ENCODE results near the gene TLL2. TPM values are rescaled to one million over a fixed set of nuclear protein-coding genes. Genes with fewer than 3 reads are reported as not detected.

Gene TLL2
- total and polyA plus RNA-seq, 4 donors = 0.12 to 0.36 TPM; not detected in 2

GRCh38 chr10:96387161-96387560 lies 126.6 kb downstream of the TLL2 start:
- WGBS, 2 donors = 72 to 75% methylated on average over 2 of the region's 2 CpGs
- ATAC-seq (ENCODE audit: low FRiP score) = no peak
- H3K9me3 ChIP-seq (ENCODE audit: control insufficient read depth, low read length) = no peaks in the 10 kb centered on the region
- no peak overlapping the region for H3K4me3 ChIP-seq (ENCODE audit: low read length in 2 of 2)
- intact Hi-C loops (cut with DNase I) = no loop called here
- no peak for DNase-seq
- no peaks in the 10 kb centered on the region for H3K4me1 ChIP-seq (ENCODE audit: control insufficient read depth in 1 of 2, insufficient read depth in 2 of 2, low read length in 2 of 2)
- H3K36me3 ChIP-seq (ENCODE audit: control insufficient read depth in 1 of 2, insufficient read depth in 2 of 2, low read length in 1 of 2) = no peaks in the 10 kb centered on the region
- no peaks in the 10 kb centered on the region for H3K27me3 ChIP-seq (ENCODE audit: control insufficient read depth in 1 of 2, insufficient read depth in 2 of 2, low read length in 1 of 2)
- no peak overlapping the region for H3K27ac ChIP-seq (ENCODE audit: low read depth in 1 of 2, low read length in 2 of 2)

GRCh38 chr10:96384506-96384905 lies 129.2 kb downstream of the TLL2 start:
- no peak for DNase-seq
- Histone ChIP-seq H3K27ac (ENCODE audit: low read depth in 1 of 2, low read length in 2 of 2) (no peak overlapping the region), H3K36me3 (ENCODE audit: control insufficient read depth in 1 of 2, insufficient read depth in 2 of 2, low read length in 1 of 2) (no peaks in the 10 kb centered on the region), H3K4me3 (ENCODE audit: low read length in 2 of 2) (no peak overlapping the region), H3K9me3 (ENCODE audit: control insufficient read depth, low read length) (no peaks in the 10 kb centered on the region), H3K27me3 (ENCODE audit: control insufficient read depth in 1 of 2, insufficient read depth in 2 of 2, low read length in 1 of 2) (no peaks in the 10 kb centered on the region), H3K4me1 (ENCODE audit: control insufficient read depth in 1 of 2, insufficient read depth in 2 of 2, low read length in 2 of 2) (no peaks in the 10 kb centered on the region)
- no peak for ATAC-seq (ENCODE audit: low FRiP score)
- intact Hi-C loops (cut with DNase I) = no loop called here
- WGBS, 2 donors = 77 to 79% methylated on average over 25 of the region's 25 CpGs

- Histone ChIP-seq H3K27me3 (ENCODE audit: control insufficient read depth in 1 of 2, insufficient read depth in 2 of 2, low read length in 1 of 2) (no peaks in the 10 kb centered on the region), H3K9me3 (ENCODE audit: control insufficient read depth, low read length) (no peaks in the 10 kb centered on the region), H3K4me3 (ENCODE audit: low read length in 2 of 2) (no peak overlapping the region), H3K4me1 (ENCODE audit: control insufficient read depth in 1 of 2, insufficient read depth in 2 of 2, low read length in 2 of 2) (no peaks in the 10 kb centered on the region), H3K27ac (ENCODE audit: low read depth in 1 of 2, low read length in 2 of 2) (no peak overlapping the region), H3K36me3 (ENCODE audit: control insufficient read depth in 1 of 2, insufficient read depth in 2 of 2, low read length in 1 of 2) (no peaks in the 10 kb centered on the region)
- ATAC-seq (ENCODE audit: low FRiP score) (no peak), DNase-seq (no peak)
- 98% methylated on average over 7 of the region's 7 CpGs for WGBS, 2 donors
- intact Hi-C loops (cut with DNase I) = no loop called here
These were observed 132.9 kb downstream of the TLL2 start for GRCh38 chr10:96380821-96381220.

GRCh38 chr10:96379758-96380157 lies 134.0 kb downstream of the TLL2 start:
- Histone ChIP-seq H3K9me3 (ENCODE audit: control insufficient read depth, low read length) (no peaks in the 10 kb centered on the region), H3K4me1 (ENCODE audit: control insufficient read depth in 1 of 2, insufficient read depth in 2 of 2, low read length in 2 of 2) (no peaks in the 10 kb centered on the region), H3K36me3 (ENCODE audit: control insufficient read depth in 1 of 2, insufficient read depth in 2 of 2, low read length in 1 of 2) (no peaks in the 10 kb centered on the region), H3K4me3 (ENCODE audit: low read length in 2 of 2) (no peak overlapping the region), H3K27me3 (ENCODE audit: control insufficient read depth in 1 of 2, insufficient read depth in 2 of 2, low read length in 1 of 2) (no peaks in the 10 kb centered on the region), H3K27ac (ENCODE audit: low read depth in 1 of 2, low read length in 2 of 2) (no peak overlapping the region)
- 86 to 90% methylated on average over 8 of the region's 8 CpGs for whole genome bisulfite sequencing, 2 donors
- intact Hi-C loops (cut with DNase I) = loop anchor here in 1 of 2 donors (10.0 kb wide), 2 partner anchors 455 to 835 kb away; partner anchors contain the start of gene LCOR
- DNase-seq = no peak
- ATAC-seq (ENCODE audit: low FRiP score) = no peak

GRCh38 chr10:96378741-96379140 lies 135.0 kb downstream of the TLL2 start:
- no peaks in the 10 kb centered on the region for H3K27me3 ChIP-seq (ENCODE audit: control insufficient read depth in 1 of 2, insufficient read depth in 2 of 2, low read length in 1 of 2)
- DNase-seq (no peak), ATAC-seq (ENCODE audit: low FRiP score) (no peak)
- intact Hi-C loops (cut with DNase I) = loop anchor here in 1 of 2 donors (10.0 kb wide), 2 partner anchors 456 to 836 kb away; partner anchors contain the start of gene LCOR
- no peaks in the 10 kb centered on the region for H3K4me1 ChIP-seq (ENCODE audit: control insufficient read depth in 1 of 2, insufficient read depth in 2 of 2, low read length in 2 of 2)
- WGBS, 2 donors = 89 to 91% methylated on average over 14 to 15 of the region's 15 CpGs
- H3K36me3 ChIP-seq (ENCODE audit: control insufficient read depth in 1 of 2, insufficient read depth in 2 of 2, low read length in 1 of 2) = no peaks in the 10 kb centered on the region
- H3K9me3 ChIP-seq (ENCODE audit: control insufficient read depth, low read length) = no peaks in the 10 kb centered on the region
- no peak overlapping the region for H3K4me3 ChIP-seq (ENCODE audit: low read length in 2 of 2)
- no peak overlapping the region for H3K27ac ChIP-seq (ENCODE audit: low read depth in 1 of 2, low read length in 2 of 2)

GRCh38 chr10:96377816-96378294 lies 135.9 kb downstream of the TLL2 start:
- Histone ChIP-seq H3K4me1 (ENCODE audit: control insufficient read depth in 1 of 2, insufficient read depth in 2 of 2, low read length in 2 of 2) (no peaks in the 10 kb centered on the region), H3K9me3 (ENCODE audit: control insufficient read depth, low read length) (no peaks in the 10 kb centered on the region), H3K27ac (ENCODE audit: low read depth in 1 of 2, low read length in 2 of 2) (no peak overlapping the region), H3K4me3 (ENCODE audit: low read length in 2 of 2) (no peak overlapping the region), H3K36me3 (ENCODE audit: control insufficient read depth in 1 of 2, insufficient read depth in 2 of 2, low read length in 1 of 2) (no peaks in the 10 kb centered on the region), H3K27me3 (ENCODE audit: control insufficient read depth in 1 of 2, insufficient read depth in 2 of 2, low read length in 1 of 2) (no peaks in the 10 kb centered on the region)
- ATAC-seq (ENCODE audit: low FRiP score) (no peak), DNase-seq (no peak)
- WGBS, 2 donors = 69 to 75% methylated on average over 6 of the region's 6 CpGs
- intact Hi-C loops (cut with DNase I) = loop anchor here in 1 of 2 donors (10.0 kb wide), 2 partner anchors 457 to 837 kb away; partner anchors contain the start of gene LCOR

- Histone ChIP-seq H3K9me3 (ENCODE audit: control insufficient read depth, low read length) (no peaks in the 10 kb centered on the region), H3K4me3 (ENCODE audit: low read length in 2 of 2) (no peak overlapping the region), H3K27ac (ENCODE audit: low read depth in 1 of 2, low read length in 2 of 2) (no peak overlapping the region), H3K4me1 (ENCODE audit: control insufficient read depth in 1 of 2, insufficient read depth in 2 of 2, low read length in 2 of 2) (no peaks in the 10 kb centered on the region), H3K27me3 (ENCODE audit: control insufficient read depth in 1 of 2, insufficient read depth in 2 of 2, low read length in 1 of 2) (no peaks in the 10 kb centered on the region), H3K36me3 (ENCODE audit: control insufficient read depth in 1 of 2, insufficient read depth in 2 of 2, low read length in 1 of 2) (no peaks in the 10 kb centered on the region)
- no peak for DNase-seq
- intact Hi-C loops (cut with DNase I) = loop anchor here in 1 of 2 donors (10.0 kb wide), 2 partner anchors 458 to 838 kb away; partner anchors contain the start of gene LCOR
- WGBS, 2 donors = 77 to 81% methylated on average over 7 of the region's 7 CpGs
- no peak for ATAC-seq (ENCODE audit: low FRiP score)
These were observed 137.2 kb downstream of the TLL2 start for GRCh38 chr10:96376483-96376882.

- H3K27ac ChIP-seq (ENCODE audit: low read depth in 1 of 2, low read length in 2 of 2) = no peak overlapping the region
- H3K36me3 ChIP-seq (ENCODE audit: control insufficient read depth in 1 of 2, insufficient read depth in 2 of 2, low read length in 1 of 2) = no peaks in the 10 kb centered on the region
- 5 to 6% methylated on average over 36 of the region's 36 CpGs for WGBS, 2 donors
- intact Hi-C loops (cut with DNase I) = loop anchor here (5.0 to 10.0 kb wide), 3 partner anchors 137 to 840 kb away; partner anchors contain the start of genes TLL2 (in 2 of the 2) and LCOR (in 1 of the 2)
- ATAC-seq (ENCODE audit: low FRiP score) = peak; percentile 93
- H3K4me1 ChIP-seq (ENCODE audit: control insufficient read depth in 1 of 2, insufficient read depth in 2 of 2, low read length in 2 of 2) = no peaks in the 10 kb centered on the region
- no peak overlapping the region for H3K4me3 ChIP-seq (ENCODE audit: low read length in 2 of 2)
- peak; percentile 87 to 93 for DNase-seq
- no peaks in the 10 kb centered on the region for H3K27me3 ChIP-seq (ENCODE audit: control insufficient read depth in 1 of 2, insufficient read depth in 2 of 2, low read length in 1 of 2)
- H3K9me3 ChIP-seq (ENCODE audit: control insufficient read depth, low read length) = no peaks in the 10 kb centered on the region
These were observed 138.5 kb downstream of the TLL2 start for GRCh38 chr10:96374985-96375830.

GRCh38 chr10:96374639-96374984 lies 139.1 kb downstream of the TLL2 start:
- DNase-seq (no peak), ATAC-seq (ENCODE audit: low FRiP score) (no peak)
- H3K9me3 ChIP-seq (ENCODE audit: control insufficient read depth, low read length) = no peaks in the 10 kb centered on the region
- H3K4me3 ChIP-seq (ENCODE audit: low read length in 2 of 2) = no peak overlapping the region
- intact Hi-C loops (cut with DNase I) = loop anchor here (5.0 to 10.0 kb wide), 3 partner anchors 138 to 840 kb away; partner anchors contain the start of genes TLL2 (in 2 of the 2) and LCOR (in 1 of the 2)
- no peaks in the 10 kb centered on the region for H3K36me3 ChIP-seq (ENCODE audit: control insufficient read depth in 1 of 2, insufficient read depth in 2 of 2, low read length in 1 of 2)
- WGBS, 2 donors = 23 to 29% methylated on average over 9 of the region's 9 CpGs
- H3K27me3 ChIP-seq (ENCODE audit: control insufficient read depth in 1 of 2, insufficient read depth in 2 of 2, low read length in 1 of 2) = no peaks in the 10 kb centered on the region
- no peaks in the 10 kb centered on the region for H3K4me1 ChIP-seq (ENCODE audit: control insufficient read depth in 1 of 2, insufficient read depth in 2 of 2, low read length in 2 of 2)
- no peak overlapping the region for H3K27ac ChIP-seq (ENCODE audit: low read depth in 1 of 2, low read length in 2 of 2)
